ENCODE measurements around the gene ABR.

ABR gene

GRCh38 chr17:1222321-1222720 is 42.5 kb upstream of the ABR start:
- Histone ChIP-seq H3K27me3 (ENCODE audit: low read depth, low read length) (no peaks in the 10 kb centered on the region), H3K4me1 (ENCODE audit: low read length) (peaks cover 3% of the 10 kb centered on the region), H3K4me3 (ENCODE audit: low read length) (no peak overlapping the region), H3K4me2 (ENCODE audit: low read length) (no peak overlapping the region), H3K9ac (ENCODE audit: low read length) (no peak overlapping the region), H4K20me1 (ENCODE audit: insufficient read depth, low read length) (peaks cover 74% of the 10 kb centered on the region), H2AFZ (ENCODE audit: low read depth, low read length) (no peak overlapping the region), H3K9me3 (ENCODE audit: insufficient read depth, low read length) (no peaks in the 10 kb centered on the region), H3K36me3 (replicated peaks; ENCODE audit: low read depth, low read length) (peaks cover 34% of the 10 kb centered on the region), H3K79me2 (ENCODE audit: low read length) (peaks cover 94% of the 10 kb centered on the region), H3K27ac (ENCODE audit: low read length) (no peak overlapping the region)
- TF ChIP-seq CTCF (IDR thresholded peaks at IDR 0.05; ENCODE audit: low read depth, low read length): no peak
- TF ChIP-seq EZH2phosphoT487 (IDR thresholded peaks at IDR 0.05; ENCODE audit: low read depth): no peak

- H3K9ac ChIP-seq (ENCODE audit: low read length): no peak overlapping the region
- H3K79me2 ChIP-seq (ENCODE audit: low read length): peaks cover 94% of the 10 kb centered on the region
- TF ChIP-seq CTCF (IDR thresholded peaks at IDR 0.05; ENCODE audit: low read depth, low read length) (no peak), EZH2phosphoT487 (IDR thresholded peaks at IDR 0.05; ENCODE audit: low read depth) (no peak)
- H3K27me3 ChIP-seq (ENCODE audit: low read depth, low read length): no peaks in the 10 kb centered on the region
- no peaks in the 10 kb centered on the region for H3K9me3 ChIP-seq (ENCODE audit: insufficient read depth, low read length)
- no peak overlapping the region for H2AFZ ChIP-seq (ENCODE audit: low read depth, low read length)
- no peak overlapping the region for H3K4me3 ChIP-seq (ENCODE audit: low read length)
- no peak overlapping the region for H3K4me2 ChIP-seq (ENCODE audit: low read length)
- H3K27ac ChIP-seq (ENCODE audit: low read length): no peak overlapping the region
- peaks cover 23% of the 10 kb centered on the region for H3K36me3 ChIP-seq (replicated peaks; ENCODE audit: low read depth, low read length)
- peaks cover 74% of the 10 kb centered on the region for H4K20me1 ChIP-seq (ENCODE audit: insufficient read depth, low read length)
- H3K4me1 ChIP-seq (ENCODE audit: low read length): peaks cover 10% of the 10 kb centered on the region
These were observed 41.4 kb upstream of the ABR start for GRCh38 chr17:1221209-1221608.

- no peak overlapping the region for H3K4me2 ChIP-seq (ENCODE audit: low read length)
- no peak overlapping the region for H3K27ac ChIP-seq (ENCODE audit: low read length)
- peaks cover 87% of the 10 kb centered on the region for H3K79me2 ChIP-seq (ENCODE audit: low read length)
- TF ChIP-seq CTCF (IDR thresholded peaks at IDR 0.05; ENCODE audit: low read depth, low read length) (no peak), EZH2phosphoT487 (IDR thresholded peaks at IDR 0.05; ENCODE audit: low read depth) (no peak)
- H3K36me3 ChIP-seq (replicated peaks; ENCODE audit: low read depth, low read length): peaks cover 16% of the 10 kb centered on the region
- H3K9me3 ChIP-seq (ENCODE audit: insufficient read depth, low read length): no peaks in the 10 kb centered on the region
- no peaks in the 10 kb centered on the region for H3K27me3 ChIP-seq (ENCODE audit: low read depth, low read length)
- H3K4me1 ChIP-seq (ENCODE audit: low read length): peaks cover 12% of the 10 kb centered on the region
- peaks cover 67% of the 10 kb centered on the region for H4K20me1 ChIP-seq (ENCODE audit: insufficient read depth, low read length)
- no peak overlapping the region for H3K9ac ChIP-seq (ENCODE audit: low read length)
- no peak overlapping the region for H2AFZ ChIP-seq (ENCODE audit: low read depth, low read length)
- no peak overlapping the region for H3K4me3 ChIP-seq (ENCODE audit: low read length)
These were observed 40.6 kb upstream of the ABR start for GRCh38 chr17:1220346-1220745.

GRCh38 chr17:1217089-1217385 is 37.3 kb upstream of the ABR start:
- no peak overlapping the region for H3K9ac ChIP-seq (ENCODE audit: low read length)
- H3K27ac ChIP-seq (ENCODE audit: low read length): no peak overlapping the region
- H3K79me2 ChIP-seq (ENCODE audit: low read length): peaks cover 72% of the 10 kb centered on the region
- H3K4me1 ChIP-seq (ENCODE audit: low read length): peaks cover 15% of the 10 kb centered on the region
- no peak for TF ChIP-seq CTCF (IDR thresholded peaks at IDR 0.05; ENCODE audit: low read depth, low read length)
- H3K4me3 ChIP-seq (ENCODE audit: low read length): no peak overlapping the region
- H3K9me3 ChIP-seq (ENCODE audit: insufficient read depth, low read length): no peaks in the 10 kb centered on the region
- no peak overlapping the region; the same call in 1 of the 2 replicates for H3K4me2 ChIP-seq (ENCODE audit: low read length)
- no peaks in the 10 kb centered on the region for H3K27me3 ChIP-seq (ENCODE audit: low read depth, low read length)
- peaks cover 54% of the 10 kb centered on the region for H4K20me1 ChIP-seq (ENCODE audit: insufficient read depth, low read length)
- no peak overlapping the region for H2AFZ ChIP-seq (ENCODE audit: low read depth, low read length)
- H3K36me3 ChIP-seq (replicated peaks; ENCODE audit: low read depth, low read length): peaks cover 16% of the 10 kb centered on the region

Measured in OCI-LY3 (cell line).